ENCODE data around the gene PEAK3.

PEAK3 gene

DNA sequence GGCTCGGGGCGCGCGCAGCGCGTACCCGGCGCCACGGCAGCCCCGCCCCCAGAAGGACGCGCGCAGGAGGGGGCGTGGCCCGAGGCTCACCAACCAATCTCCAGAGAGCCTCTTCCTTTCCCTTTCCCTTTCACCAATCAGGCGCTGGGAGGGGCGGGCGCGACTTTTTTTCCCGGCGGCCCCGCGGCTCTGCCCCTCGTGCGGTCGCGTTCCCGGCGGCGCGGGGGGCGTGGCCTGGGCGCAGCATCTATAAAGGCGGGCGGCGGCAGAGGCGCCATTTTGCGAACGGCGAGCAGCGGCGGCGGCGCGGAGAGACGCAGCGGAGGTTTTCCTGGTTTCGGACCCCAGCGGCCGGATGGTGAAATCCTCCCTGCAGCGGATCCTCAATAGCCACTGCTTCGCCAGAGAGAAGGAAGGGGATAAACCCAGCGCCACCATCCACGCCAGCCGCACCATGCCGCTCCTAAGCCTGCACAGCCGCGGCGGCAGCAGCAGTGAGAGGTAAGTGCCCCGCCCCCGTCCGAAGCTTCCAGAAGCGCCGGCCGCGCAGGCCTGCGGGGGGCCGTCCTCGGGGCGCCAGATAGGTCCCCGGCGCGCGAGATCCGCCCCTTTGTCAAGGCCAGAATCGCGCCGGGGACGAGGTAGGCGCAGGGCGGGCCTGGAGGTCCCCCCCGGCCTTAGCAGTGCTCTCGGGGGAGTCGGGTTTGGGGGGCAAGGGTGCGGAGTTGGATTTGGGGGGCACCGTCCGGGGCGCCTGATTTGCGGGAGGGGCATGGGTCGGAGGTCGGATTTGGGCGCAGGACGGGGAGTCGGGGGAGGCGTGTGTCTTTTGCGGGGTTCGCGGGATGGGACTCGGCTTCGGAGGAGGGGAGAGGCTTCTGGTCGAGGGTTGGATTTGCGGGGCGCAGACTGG lies 12.5 kb downstream of the PEAK3 start:
- DNase-seq, result peak; percentile 99

DNA sequence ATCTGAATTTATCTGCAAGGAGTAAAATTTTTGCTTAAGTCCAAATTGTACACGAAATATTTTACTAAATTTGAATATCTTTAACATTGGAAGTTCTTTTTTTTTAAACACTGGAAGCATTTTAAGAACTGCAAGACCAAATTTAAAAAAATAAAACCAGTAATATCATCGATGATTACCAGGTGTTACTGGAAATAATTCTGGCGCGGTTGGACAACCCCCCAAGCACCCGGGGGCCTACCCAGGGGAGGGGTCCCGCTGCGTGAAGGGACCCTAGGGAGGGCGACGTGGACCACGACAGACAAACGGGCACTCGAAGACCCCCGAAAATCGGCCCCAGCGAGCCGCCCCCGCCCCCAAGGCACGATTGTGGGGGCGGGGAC lies 13.1 kb downstream of the PEAK3 start:
- no peak for DNase-seq

DNA sequence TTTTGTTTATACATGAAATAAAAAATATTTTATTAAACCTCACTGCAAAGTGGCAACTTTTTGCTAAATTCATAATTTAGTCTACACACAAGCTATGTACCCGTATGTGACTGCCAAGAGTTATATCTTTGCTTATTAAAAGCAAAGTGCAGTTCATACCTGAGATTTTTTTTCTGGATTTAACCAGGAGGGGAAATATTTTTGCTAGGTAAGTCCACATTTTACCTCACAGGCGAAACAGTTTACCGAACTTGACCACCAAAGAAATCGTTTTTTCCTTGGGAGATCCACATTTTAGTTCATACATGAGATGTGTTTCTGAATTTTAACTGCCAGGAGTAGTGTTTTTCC lies 13.5 kb downstream of the PEAK3 start:
- DNase-seq, result no peak

DNA sequence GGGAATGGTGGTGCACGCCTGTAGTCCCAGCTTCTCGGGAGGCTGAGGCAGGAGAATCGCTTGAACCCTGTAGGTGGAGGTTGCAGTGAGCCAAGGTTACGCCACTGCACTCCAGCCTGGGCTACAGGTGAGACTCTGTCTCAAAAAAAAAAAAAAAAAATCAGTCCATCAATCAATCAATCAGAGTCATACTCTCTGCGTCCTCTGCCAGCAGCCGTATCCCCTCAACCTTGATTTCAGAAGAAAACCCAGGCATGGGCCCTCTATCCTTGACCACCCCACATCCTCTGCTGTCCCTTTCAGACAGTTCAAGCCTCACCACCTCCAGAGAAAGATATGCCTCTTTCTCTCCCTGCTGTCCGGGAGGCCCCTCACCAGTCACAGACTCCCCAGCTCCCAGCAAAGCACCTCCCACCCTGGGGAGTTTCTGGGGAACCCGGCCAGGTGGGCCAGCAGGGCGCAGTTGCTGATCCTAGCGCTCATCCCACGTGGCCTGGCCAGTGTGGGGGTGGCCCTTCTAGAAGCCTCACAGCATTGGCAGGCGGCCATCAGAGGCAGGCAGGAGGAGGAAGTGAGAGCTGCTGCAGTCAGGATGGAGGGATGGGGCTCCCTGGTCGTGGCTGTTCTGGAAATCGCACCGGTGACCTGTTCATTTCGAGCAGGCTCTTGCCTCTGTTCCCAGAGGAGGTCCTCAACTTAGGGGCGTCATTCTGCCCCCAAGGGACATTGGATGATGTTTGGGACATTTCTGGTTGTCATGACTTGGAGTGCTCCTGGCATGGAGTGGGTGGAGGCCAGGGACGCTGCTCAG lies 15.6 kb downstream of the PEAK3 start:
- peak; percentile 58 for DNase-seq

DNA sequence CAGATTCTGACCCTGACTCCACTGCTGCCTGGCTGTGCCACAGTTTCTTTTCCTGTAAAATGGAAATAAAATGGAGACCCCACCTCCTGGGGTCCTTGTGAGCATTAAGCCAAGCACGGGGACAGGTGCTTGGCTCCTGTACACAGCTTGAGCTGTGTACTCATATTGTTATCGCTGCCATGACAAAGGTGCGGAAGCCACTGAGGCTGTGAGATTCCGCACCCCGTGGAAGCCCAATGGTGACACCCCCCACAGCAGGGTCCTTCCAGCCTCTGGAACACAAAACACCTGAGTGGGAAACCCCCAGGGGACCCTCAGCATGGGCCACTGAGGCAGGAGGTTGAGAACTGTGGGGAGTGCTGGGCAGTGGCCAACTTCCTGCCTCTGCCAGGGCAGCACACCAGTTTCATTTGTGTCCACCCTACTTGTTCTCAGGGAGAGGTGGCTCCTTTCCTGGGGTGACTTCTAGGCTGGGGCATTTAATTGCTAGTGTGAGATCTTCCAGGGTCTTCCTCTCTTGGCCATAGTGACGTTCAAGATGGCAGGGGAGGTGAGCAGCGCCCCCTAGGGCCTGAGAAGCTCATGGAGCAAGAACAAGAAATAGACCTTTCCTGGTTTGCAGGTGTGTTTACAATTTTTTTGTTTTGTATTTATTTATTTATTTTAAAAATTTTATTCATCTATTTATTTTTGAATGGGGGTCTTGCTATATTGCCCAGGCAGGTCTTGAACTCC lies 20.4 kb downstream of the PEAK3 start:
- peak; percentile 74 for DNase-seq

DNA sequence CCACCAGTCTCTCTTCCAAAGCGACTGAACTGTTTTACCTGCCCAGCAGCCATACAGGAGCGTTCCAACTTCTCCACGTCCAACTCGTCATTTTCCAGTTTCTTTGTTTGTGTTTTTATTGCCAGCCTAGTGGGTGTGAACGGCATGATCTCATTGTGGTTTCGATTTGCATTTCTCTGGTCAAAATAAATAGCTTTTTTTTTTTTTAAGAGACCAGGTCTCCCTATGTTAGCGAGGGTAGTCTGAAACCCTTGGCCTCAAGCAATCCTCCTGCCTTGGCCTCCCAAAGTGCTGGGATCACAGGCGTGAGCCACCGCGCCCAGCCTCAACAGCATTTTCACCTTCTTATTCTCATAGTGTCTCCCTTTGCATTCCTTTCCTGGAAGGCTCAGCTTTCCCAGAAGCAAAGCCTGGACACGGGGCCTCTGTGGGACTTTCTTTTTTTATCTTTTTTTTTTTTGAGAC lies 21.6 kb downstream of the PEAK3 start:
- DNase-seq, result no peak

DNA sequence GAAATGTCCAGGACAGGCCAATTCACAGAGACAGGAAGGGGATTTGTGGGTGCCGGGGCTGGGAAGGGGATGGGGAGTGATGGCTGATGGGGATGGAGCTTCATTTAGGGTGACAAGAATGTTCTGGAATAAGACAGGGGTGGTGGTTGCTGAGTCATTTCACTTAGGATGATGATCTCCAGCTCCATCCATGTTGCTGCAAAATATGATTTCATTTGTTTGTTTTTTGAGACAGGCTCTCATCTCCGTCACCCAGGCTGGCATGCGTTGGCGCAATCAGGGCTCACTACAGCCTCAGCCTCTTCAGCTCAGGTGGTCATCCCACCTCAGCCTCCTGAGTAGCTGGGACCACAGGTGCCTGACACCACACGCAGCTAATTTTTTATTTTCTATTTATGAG lies 22.6 kb downstream of the PEAK3 start:
- no peak for DNase-seq

DNA sequence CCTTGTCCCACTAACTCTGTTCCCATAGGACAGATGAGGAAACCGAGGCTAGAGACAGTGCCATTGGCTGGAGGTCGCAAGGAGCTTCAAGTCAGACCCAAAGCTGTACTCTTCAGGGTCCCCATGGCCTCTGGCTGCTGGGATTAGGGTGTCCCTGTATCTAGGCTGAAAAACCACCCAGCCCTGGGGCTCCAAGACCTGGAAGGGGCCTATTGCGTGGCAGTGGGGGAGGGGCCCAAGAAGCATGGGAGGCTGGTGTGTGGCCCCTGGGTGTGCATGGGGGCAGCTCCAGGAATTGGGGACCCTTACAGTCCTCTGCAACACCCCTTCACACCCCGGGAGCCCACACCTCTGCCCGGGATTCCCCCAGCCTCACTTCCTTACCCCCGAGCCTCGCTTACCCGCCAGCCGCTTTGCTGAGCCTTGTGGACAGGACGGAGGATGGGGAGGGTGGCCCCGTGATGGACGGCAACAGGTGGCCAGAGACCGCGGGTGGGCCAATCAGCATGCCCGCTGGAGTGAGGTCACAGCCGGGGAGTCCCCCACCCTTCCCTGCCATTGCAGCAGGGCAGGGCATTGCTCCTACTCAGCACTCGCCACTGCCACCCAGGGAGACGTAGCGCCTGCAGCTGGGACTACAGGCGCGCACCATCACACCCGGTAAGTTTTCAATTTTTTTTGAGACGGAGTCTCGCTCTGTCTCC lies 25.8 kb downstream of the PEAK3 start, which contains the start of gene JSRP1:
TSS of gene JSRP1 (minus strand) at position 436 of the 704 bp plus-strand sequence. CDS start 1,103 bp downstream, outside the sequence.
- no peak for DNase-seq

DNA sequence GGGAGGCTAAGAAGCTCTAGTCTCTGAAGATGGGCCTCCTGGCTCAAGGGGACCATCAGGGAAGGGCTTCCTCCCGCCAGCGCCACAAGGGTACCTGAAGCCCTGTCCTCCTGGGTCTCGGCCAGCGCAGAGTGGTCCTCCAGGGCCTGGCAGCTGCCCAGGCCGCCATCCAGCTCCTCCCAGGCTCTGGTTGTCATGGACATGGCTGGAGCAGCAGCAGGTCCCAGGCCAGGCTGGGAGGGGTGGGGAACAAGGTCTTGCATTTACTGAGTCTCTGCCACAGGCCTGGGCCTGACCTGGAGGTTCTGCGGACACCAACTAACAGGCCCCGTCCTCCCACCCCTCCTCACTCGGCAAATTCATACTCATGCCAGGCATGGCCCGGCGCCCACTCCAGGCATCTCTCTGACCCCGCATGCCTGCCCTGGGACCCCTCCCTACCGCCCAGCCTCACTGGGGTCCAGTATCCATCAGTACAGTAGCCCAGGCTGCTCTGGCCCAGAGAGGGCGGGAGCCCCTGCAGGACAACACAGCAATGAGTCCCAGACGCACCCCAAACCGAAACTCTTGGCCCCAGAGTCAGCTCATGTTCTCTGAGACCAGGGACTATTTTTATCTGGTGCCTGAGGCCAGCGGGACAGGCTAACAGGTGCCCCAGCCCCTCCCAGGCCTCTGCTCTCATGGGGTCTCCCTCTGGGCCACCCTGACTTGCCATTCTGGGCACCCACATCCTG lies 26.7 kb downstream of the PEAK3 start:
- no peak for DNase-seq

DNA sequence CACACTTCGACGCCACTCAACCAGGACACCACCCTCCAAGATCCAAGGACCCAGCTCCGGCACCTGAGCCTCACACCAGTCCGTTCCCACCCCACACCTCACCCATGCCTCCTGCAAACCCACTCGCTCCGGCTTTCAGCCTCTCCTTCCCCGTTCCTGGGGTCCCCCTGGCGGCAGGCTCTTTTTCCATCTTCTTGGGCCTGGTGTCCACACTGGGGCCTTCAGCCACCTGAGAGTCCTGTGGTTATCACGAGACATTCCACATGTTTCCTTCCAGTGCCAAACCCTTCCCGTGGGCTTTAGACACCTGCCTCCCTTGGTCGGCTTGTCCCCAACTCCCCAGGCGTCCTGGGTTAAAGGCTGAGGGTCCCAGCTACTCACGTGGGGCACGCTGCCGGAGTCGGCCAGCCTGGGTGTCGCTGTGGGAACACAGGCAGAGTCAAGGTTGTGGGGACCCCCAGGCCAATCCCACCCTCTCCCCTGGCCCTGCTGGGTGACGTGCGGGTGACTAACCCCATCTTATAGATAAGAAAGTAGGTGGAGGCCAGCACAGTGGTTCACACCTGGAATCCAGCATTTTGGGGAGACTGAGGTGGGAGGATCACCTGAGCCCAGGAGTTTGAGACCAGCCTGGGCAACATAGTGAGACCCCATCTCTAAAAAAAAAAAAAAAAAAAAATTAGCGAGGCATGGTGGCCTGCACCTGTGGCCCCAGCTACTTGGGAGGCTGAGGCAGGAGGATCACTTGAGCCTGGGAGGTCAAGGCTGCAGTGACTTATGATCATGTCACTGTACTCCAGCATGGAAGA lies 27.7 kb downstream of the PEAK3 start:
- DNase-seq, result no peak

DNA sequence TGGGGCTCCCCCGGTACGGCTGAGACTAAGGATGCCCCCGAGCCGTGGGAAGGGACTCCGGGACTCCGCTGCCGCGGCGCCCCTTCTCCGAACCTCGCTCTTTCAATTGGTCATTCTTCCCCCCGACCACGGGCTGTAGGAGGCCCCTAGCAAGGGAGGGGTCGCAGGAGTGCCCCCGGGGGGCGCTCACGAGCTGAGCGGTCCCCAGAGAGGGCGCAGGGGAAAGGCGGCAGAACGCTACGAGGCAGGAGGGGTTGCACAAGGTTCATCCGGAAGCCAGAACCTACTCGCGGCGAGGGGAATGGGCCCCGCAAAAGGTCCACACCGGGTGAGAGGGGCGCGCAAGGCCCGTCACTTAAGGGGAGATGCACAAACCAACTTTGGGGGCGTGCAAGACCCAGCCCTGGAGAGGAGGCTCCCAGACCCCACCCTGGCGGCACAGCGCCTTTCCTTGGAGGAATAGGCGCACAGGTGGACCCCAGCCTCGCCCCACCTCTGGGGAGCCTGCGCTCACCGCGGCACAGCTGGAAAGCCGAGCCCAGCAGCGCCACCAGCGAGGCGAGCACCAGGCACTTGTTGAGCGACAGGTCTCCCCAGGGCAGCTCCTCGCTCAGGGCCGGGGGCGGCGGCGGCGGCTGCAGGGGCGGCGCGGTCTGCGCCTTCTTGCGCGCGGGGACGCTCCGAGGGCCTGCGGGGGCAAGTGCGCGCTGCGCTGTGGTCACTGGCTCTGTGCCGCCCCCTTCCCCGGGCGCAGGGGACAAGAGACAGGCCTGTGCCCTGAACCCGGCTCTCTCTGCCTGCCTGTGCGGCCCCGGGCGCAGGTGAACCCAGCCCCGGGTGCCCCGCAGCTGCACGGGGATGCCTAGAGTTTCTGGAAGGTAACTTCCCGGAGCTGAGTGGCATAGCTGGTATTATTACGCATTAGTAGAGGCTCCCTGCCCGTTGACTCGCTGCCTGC lies 28.6 kb downstream of the PEAK3 start:
- peak; percentile 49 for DNase-seq

DNA sequence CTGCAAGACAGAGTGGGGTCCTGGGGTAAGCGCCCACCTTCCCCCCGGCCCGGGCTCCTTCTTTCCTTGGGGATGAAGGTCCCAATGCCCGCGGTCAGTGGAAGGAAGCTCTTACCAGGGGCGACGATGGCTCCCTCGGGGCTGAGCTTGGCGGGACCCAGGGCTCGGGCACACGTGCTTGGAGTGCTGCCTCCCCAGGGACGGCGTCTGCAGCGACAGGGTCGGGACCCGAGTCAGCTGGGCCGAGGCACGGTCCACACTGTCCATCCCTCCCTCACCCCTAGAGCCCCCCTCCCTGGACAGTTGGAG lies 29.2 kb downstream of the PEAK3 start:
- no peak for DNase-seq

DNA sequence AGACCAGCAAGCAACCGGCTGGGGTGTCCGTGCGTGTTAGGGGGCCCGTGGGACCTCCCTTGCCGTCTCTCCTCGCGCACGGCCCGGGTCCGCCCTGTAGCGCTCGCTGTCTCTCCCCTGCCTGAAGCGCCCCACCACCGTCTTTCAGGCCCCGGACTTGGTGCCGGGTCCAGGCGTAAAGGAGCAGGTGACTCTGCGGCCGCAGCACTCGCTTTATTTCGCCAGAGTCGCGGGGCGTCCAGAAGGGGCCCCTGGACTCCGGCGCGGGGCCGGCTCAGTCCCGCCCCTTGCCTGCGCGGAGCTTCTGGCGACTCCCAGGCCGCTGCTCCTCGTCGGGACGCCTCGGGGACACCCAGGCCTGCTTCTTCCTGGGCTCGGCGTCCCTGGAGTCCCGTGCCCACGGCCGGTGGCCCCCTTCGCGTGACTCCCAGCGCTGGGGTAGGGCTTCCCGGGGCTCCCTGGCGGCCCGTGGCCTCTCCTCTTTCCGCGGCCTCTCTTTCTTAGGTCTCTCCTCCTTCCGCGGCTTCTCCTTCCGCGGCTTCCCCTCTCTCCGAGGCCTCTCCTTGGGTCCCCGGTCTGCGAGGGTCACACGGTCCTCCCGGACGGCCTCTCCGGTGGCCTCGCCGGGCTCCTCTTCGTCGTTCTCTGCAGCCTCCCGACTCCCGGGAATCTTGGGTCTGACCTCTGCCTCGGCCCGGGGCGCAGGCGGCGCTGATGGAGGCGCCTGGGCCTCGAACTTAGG lies 29.7 kb downstream of the PEAK3 start:
- no peak for DNase-seq

DNA sequence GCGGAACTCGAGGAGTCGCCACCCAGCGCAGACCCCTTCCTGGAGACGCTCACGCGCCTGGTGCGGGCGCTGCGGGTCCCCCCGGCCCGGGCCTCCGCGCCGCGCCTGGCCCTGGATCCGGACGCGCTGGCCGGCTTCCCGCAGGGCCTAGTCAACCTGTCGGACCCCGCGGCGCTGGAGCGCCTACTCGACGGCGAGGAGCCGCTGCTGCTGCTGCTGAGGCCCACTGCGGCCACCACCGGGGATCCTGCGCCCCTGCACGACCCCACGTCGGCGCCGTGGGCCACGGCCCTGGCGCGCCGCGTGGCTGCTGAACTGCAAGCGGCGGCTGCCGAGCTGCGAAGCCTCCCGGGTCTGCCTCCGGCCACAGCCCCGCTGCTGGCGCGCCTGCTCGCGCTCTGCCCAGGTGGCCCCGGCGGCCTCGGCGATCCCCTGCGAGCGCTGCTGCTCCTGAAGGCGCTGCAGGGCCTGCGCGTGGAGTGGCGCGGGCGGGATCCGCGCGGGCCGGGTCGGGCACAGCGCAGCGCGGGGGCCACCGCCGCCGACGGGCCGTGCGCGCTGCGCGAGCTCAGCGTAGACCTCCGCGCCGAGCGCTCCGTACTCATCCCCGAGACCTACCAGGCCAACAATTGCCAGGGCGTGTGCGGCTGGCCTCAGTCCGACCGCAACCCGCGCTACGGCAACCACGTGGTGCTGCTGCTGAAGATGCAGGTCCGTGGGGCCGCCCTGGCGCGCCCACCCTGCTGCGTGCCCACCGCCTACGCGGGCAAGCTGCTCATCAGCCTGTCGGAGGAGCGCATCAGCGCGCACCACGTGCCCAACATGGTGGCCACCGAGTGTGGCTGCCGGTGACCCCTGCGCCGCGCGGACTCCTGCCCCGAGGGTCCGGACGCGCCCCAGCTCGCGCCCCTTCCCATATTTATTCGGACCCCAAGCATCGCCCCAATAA lies 30.6 kb downstream of the PEAK3 start:
- peak; percentile 49 for DNase-seq

DNA sequence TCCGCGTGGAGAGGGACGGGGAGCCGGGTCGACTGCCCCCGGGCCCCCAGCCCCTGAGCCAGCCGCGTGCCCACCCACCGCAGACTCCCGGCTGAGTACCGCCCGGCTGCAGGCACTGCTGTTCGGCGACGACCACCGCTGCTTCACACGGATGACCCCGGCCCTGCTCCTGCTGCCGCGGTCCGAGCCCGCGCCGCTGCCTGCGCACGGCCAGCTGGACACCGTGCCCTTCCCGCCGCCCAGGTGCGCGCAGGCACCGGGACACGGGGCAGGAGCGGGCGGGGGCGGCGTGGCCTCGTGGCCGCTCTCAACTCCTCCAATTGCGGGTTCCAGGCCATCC lies 31.2 kb downstream of the PEAK3 start:
- no peak for DNase-seq

DNA sequence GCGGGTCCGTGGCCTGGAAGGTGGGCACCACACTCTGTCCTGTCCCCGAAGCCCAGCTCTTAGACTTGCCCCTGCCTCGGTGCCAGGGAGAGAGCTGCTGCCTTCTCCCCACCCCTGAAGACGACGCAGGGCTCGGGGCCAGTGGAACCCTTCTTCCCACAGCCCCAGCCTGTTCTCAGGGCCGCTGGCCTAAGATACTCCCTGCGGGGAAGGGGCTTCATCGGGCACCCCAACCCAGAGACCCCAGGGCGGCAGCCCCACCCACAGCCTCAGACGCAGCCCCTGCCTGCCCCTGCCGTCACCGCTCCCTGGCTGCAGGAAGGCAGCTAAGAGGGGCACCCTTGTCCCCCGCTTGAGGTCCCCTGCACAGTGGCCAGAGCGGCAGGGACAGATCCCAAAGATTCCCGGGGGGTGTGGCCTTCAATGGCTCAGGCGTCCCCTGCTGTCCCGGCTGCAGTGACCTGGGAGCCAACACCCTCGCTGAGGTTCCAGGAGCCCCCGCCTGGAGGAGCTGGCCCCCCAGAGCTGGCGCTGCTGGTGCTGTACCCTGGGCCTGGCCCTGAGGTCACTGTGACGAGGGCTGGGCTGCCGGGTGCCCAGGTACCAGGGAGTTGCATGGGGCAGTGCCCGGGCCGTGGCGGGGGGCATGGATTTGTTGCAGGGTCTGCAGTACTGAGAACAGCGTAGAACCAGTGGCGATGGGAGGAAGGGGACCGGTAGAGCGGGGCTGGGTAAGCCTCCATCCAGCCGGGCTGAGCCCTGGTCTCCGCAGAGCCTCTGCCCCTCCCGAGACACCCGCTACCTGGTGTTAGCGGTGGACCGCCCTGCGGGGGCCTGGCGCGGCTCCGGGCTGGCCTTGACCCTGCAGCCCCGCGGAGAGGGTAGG lies 31.9 kb downstream of the PEAK3 start:
- DNase-seq, result peak; percentile 38

All from stimulated activated CD4-positive, alpha-beta T cell treated with anti-CD3 and anti-CD28 coated beads, Interleukin-15, amount 100 ng/mL, for 24 hours (primary cell).